ENCODE data around the gene NUP188. TPM values are rescaled to one million over a fixed set of nuclear protein-coding genes. Genes with fewer than 3 reads are reported as not detected.

Gene NUP188
- total and polyA plus RNA-seq, 2 donors (not counting 1 experiment from before 2014, with no cell fraction given) = 42.8 to 83.6 TPM

GRCh38 chr9:128936171-128936865 is 11.2 kb upstream of the NUP188 start:
- 93% methylated on average over 7 of the region's 11 CpGs for WGBS (ENCODE audit: insufficient coverage)
- H3K4me3 Mint-ChIP-seq = no peak overlapping the region
- no peaks in the 10 kb centered on the region for H3K27me3 Mint-ChIP-seq
- H3K9ac ChIP-seq (ENCODE audit: low read length) = no peak overlapping the region
- H3K4me3 ChIP-seq (ENCODE audit: control extremely low read depth in 1 of 5, extremely low read depth in 1 of 5, insufficient read depth in 1 of 5, low read depth in 2 of 5, low read length in 4 of 5) = no peak overlapping the region
- H3K36me3 ChIP-seq (replicated peaks in 1 of 2; ENCODE audit: control extremely low read depth in 1 of 2, control insufficient read depth in 1 of 2, extremely low read depth in 1 of 2, insufficient read depth in 2 of 2, low read length in 1 of 2) = no peaks in the 10 kb centered on the region
- intact Hi-C loops (cut with micrococcal nuclease) = no loop called here
- H3K4me1 Mint-ChIP-seq = no peaks in the 10 kb centered on the region
- H4K20me1 ChIP-seq (ENCODE audit: control insufficient read depth, insufficient read depth, low read length, poor library complexity, severe bottlenecking) = no peaks in the 10 kb centered on the region
- no peaks in the 10 kb centered on the region for H3K4me1 ChIP-seq (ENCODE audit: control insufficient read depth in 2 of 2, insufficient read depth in 2 of 2, low read length in 2 of 2)
- H3K9me3 Mint-ChIP-seq (ENCODE audit: insufficient read depth) = no peaks in the 10 kb centered on the region
- no peak overlapping the region for H3K27ac ChIP-seq (ENCODE audit: low read length in 2 of 2)
- no peak overlapping the region for H3K4me2 ChIP-seq (replicated peaks; ENCODE audit: low read depth, low read length, poor library complexity, severe bottlenecking)
- DNase-seq (no peak), ATAC-seq (ENCODE audit: low read depth) (no peak)
- H3K9me3 ChIP-seq (ENCODE audit: control extremely low read depth in 1 of 3, control insufficient read depth in 2 of 3, insufficient read depth in 1 of 3, low read length in 2 of 3) = no peaks in the 10 kb centered on the region
- ChIA-PET POLR2A (interaction anchor here (0.6 kb wide), 1 partner anchor 161 kb away, joined by 3 read pairs; no protein-coding TSS in a partner anchor), CTCF (interaction anchor here (2.5 kb wide), 1 partner anchor 9 kb away, joined by 10 read pairs; no protein-coding TSS in a partner anchor)
- no peak for TF ChIP-seq EZH2 (IDR thresholded peaks at IDR 0.05; ENCODE audit: borderline replicate concordance, insufficient read depth, low read depth, low read length, poor library complexity, severe bottlenecking)
- TF ChIP-seq CTCF (IDR thresholded peaks at IDR 0.05) = no peak
- H3K27ac Mint-ChIP-seq = no peak overlapping the region
- no peak overlapping the region for H2AFZ ChIP-seq (ENCODE audit: insufficient read depth, low read depth, low read length, poor library complexity, severe bottlenecking)
- no peaks in the 10 kb centered on the region for H3K27me3 ChIP-seq (replicated peaks in 1 of 4; ENCODE audit: control extremely low read depth in 1 of 4, control insufficient read depth in 3 of 4, insufficient read depth in 4 of 4, low read length in 3 of 4)
- no peaks in the 10 kb centered on the region for H3K79me2 ChIP-seq (ENCODE audit: control insufficient read depth, insufficient read depth, low read length)

Measured in B cell (primary cell).